Glomerular visceral epithelial cell (primary cell): Measurements from ENCODE around the gene KRT6B.
"Not testable (repeated sequence)": the region's sequence is repeated elsewhere in the genome, so short reads cannot be mapped to it uniquely, and the experiment has no call there.

Experiments
- DNase-seq: peaks from one replicate; pipeline ENCODE4 v3.0.0-alpha.2; 2016; ENCODE audit errors: extremely low spot score

KRT6B gene

DNA sequence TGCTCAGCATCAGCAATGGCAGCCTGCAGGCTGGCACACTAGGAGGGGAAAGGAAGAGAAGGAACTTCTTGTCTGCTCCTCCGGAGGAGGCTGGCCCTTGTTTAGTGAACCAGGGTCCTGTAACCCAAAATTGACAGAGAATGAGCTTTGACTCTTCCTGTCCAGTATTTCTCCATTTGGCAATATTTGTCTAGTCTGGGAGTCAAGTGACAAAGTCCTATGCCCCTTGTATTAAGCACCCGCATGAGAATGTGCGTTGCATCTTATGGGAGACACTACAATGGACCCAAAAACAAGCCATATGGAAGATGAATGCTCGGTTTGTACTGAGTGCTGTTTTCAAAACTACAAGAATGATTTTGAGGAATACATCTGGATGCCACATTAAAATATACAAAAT lies 17.9 kb upstream of the KRT6B start:
- DNase-seq, result no peak

DNA sequence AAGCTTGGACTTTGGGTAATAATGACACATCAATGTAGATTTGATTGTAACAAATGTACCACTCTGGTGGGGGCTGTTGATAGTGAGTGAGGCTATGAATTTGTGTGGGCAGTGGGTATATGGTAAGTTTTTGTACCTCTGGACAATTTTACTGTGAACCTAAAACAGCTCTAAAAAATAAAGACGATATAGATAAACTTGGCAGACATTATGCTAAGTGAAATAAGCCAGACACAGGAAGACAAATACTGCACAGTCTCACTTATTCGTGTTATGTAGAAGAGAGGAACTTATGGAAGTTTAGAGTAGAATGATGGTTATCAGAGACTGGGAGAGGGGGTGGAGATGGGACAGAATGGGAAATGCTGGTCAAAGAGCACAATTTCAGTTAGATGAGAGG lies 13.0 kb upstream of the KRT6B start:
- DNase-seq, result no peak

DNA sequence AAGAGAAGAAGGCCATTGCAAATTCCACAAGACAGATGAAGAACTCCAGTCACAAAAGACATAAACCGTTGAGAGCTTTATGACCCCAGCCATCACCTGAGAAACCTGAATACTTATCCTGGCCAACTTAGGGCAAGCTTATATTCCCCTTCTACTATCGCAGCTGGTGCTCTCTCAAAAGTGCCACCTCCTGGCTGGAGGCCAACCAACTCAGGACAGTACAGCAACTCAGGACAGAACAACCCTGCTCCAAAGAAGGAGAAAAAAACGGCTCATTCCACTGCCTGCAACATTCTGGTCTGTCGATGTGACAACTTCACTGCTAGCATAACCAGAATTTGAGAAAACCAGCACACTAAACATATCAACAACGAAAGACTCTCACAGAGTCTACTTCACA lies 9.7 kb upstream of the KRT6B start:
- DNase-seq, result no peak

DNA sequence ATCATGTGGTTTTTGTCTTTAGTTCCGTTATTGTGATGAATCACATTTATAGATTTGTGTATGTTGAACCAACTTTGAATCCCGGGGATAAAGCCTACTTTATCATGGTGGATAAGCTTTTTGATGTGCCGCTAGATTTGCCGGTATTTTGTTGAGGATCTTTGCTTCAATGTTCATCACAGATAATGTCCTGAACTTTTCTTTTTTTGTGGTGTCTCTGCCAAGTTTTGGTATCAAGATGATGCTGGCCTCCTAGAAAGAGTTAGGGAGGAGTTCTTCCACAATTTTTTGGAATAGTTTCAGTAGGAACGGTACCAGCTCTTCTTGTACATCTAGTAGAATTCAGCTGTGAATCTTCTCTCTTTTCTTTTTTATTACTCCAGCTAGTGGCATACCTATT lies 6.9 kb upstream of the KRT6B start:
- no peak for DNase-seq

DNA sequence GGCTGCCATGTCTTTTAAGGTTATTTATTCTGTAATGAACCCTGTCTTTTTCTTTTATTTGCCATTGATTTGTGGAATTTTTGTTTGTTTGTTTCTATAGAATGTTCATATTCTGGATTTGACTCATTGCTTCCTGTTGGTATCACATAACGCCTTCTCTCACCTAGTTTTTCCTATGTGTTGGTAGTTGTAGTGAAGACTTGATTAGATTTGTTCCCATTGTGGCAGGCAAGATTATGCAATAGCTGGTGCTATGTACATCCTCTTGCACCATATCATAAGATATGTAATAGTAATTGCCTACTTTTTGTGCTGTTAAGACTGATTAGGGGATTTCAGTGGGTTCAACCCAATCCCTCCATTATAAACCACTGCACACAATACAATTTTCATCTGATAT lies 3.9 kb upstream of the KRT6B start:
- DNase-seq, result no peak

DNA sequence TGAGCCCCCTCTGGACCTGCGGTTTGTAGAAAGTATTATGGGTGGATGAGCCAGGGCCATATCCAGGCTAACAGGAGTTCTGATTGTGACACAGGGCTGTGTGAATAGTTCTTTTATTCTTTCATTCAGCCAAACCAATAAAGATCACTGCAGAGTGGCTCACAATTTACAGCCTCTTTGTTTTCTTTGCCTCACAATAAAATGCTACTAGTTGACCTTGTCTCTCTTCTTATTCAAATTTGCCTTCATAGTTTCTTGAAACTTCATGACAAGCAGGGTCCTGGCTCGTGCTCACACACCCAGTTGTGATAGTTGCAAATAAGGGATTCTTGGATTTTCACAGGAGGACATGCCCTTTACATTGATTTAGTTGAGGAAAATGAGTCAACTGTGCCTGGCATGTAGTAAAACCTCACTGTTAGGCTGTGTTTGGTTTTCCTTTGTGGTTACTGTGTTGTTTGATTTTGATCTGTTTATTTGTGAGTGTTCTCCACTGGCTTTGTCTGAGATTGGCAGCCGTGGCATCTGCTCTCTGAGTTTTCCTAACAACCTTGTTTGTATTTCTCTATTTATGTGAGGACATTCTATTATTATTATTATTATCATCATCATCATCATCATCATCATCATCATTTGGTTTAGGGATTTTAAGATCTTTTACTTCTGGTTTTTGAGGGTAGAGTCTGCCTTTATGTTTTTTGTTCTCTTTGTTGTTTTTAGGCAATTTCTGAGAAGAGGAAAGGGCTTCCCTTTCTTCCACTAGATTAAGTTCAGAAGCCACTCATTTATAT lies 2.7 kb upstream of the KRT6B start:
- no peak for DNase-seq

DNA sequence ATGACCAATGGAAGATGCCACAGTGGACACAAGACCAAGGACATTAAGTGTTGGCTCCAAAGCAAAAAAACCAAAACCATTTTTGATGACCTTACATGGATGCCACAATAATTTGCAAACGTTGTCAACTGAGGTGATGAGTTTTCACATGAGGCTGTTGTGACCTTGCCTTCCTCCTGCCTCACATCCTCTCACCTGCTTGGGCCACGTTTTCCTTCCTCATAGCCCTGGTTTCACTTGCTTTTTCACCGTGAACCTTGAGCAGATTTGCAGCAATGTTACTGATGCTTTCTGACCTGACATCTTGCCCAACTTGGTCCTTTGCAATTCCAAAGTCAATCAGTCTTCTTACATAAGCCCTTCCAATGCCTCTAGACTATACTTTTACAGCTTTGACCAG lies 3.7 kb downstream of the KRT6B start:
- no peak for DNase-seq

DNA sequence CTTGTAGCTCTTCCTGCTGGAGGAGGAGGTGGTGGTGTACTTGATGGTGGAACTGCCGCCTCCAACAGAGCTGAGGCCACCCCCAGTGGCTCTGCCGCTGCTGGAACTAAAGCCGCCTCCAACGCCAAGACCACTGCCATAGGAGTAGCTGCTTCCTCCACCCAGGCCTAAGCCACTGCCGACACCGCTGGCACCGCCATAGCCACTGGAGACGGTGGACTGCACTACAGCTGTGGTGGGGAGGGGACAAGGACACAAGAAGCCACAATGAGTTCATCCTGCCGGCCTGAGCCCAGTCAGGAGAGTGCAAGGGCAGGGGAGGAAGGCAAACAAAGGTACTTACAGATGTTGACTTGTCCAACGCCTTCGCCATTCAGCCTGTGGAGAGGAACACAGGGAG lies 4.8 kb downstream of the KRT6B start:
- not testable (repeated sequence) for DNase-seq

DNA sequence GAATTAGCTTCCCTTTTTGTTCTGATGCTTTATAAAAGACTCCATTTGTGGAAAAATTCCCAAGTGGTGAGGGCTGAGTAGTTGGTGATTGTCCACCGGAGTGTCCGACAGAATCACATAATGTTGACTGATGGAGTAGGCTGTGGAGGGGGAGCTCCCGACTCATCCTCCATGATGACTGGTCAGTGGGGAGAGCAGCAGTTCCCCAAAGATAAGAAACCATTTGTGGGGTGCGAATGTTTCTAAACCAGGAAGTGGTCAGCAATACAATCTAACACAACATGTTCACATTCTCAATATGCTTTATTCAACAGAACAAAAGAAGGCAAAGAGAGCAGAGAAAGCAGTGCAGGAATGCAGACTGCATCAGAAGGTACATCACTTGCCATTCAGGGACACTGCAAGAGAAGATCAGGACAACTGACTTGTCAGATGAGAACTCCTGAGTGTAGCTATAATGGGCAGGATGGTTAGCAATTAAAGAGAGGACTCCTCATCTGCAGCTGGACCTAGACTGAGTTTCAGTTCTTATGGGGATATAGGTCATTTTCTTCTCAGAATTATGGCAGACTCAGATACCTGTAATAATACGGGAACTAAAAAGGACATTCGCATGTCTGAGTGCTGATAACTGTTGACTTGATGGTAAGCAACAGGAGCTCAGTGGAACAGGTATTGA lies 5.4 kb downstream of the KRT6B start:
- DNase-seq, result no peak

DNA sequence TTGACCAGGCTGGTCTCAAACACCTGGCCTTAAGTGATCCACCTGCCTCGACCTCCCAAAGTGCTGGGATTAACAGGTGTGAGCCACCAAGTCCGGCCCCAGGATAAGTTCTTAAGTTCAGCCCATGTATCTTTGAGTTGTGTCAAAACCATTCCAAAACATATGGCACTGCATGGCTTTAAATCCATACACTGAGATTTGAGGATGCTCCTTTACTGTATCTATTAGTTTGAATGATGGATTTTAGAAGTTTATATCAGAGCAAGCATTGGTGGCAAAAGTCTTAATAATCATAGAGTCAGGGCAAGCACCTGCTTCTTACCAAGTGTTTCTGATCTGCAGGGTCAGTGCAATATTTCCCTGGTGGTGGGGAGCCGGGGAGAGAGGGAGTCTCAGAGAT lies 6.1 kb downstream of the KRT6B start:
- no peak for DNase-seq

DNA sequence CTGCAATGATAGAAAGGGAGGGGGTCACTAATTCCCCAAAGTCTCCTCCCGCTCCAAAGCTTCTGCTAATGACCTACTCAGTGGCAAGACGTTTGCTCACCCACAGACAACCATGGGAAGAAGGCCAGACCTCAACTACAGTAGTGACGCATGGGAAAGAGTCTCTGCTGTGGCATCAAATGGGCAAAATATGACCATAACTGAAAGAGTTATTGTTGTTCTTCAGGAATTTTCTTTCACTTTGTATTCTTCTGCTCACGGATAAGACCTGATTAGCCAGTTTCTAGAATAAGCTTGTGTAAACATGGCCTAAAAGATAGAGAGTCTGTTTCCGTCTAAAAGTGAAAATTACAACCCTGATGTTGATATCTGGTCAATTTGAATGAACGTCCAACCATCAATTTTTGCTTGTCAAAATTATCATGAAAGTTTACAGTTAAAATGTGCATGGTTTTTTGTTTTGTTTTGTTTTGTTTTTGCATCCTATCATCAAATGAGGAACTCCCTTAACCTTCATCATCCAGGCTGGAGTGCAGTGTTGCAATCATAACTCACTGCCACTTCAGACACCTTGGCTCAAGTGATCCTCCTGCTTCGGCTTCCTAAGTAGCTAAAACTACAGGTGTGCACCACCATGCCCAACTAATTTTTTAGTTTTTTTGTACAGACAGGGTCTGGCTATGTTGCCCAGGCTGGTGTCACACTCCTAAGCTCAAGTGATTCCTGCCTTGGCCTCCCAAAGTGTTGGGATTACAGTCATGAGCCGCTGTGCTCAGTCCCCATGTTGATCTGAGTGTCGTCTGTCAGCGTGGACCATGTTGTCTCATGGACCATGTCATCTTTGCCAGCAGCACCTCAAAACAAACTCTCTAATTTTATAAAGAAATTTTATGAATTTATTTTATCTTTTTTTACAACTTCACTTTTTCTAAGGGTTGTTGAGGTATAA lies 7.0 kb downstream of the KRT6B start:
- no peak for DNase-seq

DNA sequence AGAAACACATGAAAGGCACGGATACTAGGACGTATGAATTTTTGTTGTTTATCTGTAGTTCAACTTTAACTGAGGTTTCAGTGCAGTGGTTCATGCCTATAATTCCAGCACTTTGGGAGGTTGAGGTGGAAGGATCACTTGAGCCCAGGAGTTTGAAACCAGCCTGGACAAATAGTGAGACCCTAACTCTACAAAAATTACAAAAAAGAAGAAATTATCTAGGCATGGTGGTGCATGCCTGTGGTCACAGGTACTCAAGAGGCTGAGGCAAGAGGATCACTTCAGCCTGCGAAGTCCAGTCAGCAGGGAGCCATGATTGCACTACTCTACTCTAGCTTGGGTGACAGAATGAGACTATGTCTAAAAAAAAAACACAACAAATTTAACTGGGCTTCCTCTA lies 8.0 kb downstream of the KRT6B start:
- no peak for DNase-seq

DNA sequence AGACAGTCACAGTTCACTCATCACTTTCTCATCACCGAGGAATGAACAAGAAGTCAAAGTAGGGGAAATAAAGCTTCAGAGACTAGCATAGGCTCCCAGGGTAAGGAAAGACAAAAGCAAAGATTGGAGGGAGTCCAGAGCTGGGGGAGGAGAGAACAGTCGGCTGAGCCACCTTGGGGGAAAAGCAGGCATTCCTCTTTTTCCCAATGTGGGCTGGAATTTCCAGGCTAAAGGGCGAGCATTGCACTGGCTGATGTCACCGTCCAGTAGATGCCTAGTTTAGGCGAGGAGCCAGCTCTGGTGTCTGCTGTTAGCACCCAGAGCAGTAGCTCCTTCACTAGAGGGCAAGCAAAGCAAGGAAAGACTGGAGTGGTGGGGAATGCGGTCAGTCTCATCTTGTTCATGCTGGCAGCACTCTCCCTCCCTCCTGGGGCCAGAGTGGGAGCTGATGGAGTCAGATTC lies 9.3 kb downstream of the KRT6B start:
- peak; percentile 95 for DNase-seq

DNA sequence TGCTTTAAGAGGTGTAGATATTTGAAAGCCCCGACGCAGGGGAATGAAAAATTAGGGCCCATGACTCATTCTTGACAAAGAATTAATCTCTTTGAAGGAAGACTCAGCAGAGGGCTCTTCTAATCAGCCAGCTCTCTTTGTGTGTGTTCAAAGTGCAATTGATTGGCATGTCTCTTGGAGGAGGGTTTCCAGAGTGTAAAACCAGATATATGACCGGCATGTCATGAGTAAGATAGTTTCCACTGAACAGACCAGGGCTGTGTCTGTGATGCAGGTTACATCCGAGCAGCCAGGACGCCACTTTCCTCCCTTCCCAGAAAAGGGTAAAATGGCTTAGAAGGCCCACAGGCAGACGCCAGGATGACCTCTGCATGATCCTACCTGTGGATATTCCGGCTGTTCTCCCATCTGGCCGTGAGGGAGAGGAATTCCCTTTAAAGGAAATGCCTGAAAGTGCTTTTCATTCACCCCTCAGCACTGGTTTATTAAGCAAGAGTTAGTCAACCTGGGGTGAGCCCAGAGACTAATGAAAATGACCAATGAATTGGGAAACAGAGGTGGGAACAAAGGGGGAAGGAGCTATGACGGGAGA lies 10.5 kb downstream of the KRT6B start:
- peak; percentile 26 for DNase-seq

DNA sequence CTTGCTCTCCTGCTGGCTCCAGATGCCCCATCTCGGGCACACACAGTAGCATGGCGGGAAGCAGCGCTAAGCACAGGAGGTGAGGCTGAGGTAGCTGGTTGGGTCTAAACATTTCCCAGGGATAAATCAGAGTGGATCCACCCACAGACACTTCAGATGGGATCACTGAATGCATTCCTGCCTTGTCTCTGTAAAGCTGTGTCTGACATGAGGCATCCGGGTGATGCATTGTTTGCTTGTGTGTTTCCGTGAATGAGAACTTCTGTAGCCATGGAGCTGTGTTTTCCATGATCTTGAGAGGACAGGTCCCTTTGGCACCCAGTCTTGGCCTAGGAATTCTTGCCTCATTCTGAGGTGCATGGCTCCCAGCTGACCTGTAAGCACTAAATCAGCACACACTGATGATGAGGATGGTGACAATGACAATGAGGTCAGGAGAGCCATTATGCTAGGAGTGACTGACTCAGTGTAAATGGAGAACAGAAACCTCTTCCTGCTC lies 11.1 kb downstream of the KRT6B start:
- peak; percentile 55 for DNase-seq

DNA sequence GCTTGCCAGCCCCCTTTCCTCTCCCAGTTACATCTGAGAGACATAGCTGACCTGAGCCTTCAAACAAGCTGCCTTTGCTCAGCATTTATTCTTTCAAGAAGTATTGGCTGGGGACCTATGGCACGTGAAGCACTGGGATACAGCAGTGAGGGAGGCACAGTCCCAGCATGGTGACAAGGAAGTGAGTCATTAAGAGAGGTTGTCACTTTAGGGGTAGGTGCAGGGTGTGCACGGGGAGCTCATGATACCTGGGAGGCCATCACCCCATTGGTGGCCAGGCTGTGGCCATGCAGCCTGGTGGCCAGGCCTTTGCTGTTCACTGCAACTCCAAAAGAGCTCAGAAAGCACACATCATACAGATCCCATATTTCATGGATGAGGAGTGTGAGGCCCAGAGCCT lies 12.1 kb downstream of the KRT6B start:
- DNase-seq, result no peak

DNA sequence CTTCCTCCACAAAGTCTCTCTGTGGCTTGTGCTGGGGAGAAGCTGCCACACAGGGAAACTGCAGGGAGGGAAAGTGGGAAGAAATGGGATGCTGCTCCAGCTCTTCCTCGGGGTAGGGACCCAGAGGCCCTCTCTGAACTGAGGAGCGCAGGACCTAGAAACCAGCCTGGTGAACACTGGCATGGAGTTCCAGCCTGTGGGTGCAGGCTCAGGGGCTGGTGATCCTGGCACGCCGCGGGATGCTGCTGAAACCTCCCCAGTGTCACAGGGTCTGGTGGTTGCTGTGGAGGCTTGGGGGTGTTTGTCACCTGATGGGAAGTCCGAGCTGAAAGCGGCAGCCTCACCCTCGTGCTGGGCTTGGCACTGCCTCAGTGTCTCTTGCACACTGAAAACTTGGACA lies 12.5 kb downstream of the KRT6B start:
- no peak for DNase-seq

DNA sequence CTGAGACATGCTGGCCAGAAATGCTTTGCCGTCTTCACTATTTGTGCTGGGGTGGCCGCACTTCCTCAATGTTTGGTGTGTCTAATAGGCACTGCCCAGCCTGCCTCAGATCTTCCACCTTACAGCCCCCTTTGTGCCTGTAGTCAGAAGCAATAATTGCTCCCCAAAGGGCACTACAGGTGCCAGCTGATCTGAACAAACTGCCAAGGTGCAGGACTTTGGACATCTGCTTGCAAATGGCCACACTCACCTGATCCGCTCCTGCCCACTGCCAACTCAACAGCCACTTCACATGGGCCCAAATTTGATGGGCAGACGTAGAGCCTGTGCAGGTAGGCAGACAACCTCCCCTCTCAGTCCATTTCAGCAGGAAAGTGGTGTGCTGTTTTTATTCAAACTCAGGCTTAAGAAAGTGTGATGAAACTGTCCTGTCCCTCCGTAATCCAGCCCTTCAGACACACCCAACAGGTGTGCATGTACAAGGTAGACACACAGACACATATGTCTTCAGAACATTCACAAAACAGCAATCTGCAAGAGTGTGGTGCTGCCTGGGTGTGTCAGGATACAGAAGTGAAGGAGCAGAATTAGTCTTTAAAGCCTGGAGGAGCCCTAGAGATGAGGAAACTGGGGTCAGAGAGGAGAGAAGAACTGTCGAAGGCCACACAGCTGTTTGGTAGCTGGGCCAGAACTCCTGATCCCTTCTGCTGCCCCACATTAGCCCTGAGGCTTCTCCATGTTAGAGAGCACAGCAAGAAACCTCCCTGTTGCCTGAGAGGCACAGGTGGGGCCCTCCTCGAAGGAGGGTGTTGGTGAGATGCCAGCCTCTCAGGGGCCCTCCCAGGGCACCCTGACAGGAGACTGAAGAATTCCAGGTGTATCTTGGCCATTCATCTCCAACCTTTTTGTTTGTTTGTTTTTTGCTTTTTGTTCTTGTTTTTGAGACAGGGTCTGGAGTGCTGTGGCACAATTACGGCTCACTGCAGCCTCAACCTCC lies 13.3 kb downstream of the KRT6B start:
- no peak for DNase-seq

DNA sequence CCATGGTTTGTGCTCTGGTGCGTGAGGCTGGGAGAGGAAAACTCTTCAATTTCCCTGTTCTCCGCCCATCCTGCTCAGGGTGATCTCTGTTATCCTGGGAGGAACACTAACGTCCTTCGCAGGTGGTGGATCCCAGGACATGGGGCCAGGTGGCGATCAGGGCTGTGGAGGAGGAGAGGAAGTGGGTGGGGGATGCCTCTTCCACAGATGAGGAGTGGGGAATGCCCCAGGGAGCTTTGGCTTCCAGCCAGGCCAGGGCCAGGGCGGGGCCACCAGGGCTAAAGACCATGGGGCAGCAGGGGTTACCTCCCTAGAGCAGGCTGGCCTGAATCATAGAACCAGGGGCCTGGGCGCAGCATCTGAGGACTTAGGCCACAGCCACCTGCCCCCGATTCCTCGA lies 14.4 kb downstream of the KRT6B start:
- no peak for DNase-seq

DNA sequence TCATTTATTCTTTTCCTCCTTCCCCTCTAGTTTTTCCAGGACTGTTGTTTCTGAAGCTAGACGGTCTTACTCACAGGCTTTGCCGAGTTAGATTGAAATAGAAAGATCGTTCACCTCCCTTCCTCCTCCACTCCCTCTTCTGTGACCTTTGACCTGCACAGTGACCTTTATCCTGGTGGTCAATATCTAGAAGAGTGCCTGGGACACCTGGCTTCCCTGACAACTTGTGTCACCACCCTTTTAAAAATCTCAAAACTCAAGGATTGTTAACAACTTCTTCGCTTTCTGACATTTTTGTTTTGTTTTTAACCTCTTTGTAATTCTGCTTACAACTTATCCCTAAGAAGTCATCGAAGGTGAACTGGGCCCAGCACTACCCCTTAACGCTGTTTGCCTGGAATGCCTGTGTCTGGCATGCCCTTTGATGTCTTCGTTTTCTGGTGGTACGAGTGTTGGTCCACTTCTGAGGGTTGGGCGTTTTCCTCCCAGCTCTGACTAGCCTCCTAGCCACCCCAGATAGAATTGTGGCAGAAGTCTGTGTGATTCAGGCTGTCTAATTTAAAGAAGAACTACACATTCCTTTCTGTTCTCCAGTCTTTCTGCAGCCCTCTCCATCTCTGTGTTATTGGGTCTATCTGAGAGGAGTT lies 15.0 kb downstream of the KRT6B start:
- DNase-seq, result no peak
